DOHH2 (cell line): ENCODE data around the gene FADS3.

Experiments
- CTCF ChIP-seq: fragments of 200-600 bp; sonication (generic); IDR thresholded peaks from one replicate; pipeline ENCODE4 v1.5.1; 2014; ENCODE audit warnings: antibody characterized with exemption, mild to moderate bottlenecking, low read depth, low read length; ENCODE audit not compliant: poor library complexity, severe bottlenecking
- EZH2phosphoT487 ChIP-seq: fragments of 200-600 bp; sonication (generic); IDR thresholded peaks from 2 replicates; pipeline ENCODE4 v1.6.1; 2017; ENCODE audit warnings: borderline replicate concordance, mild to moderate bottlenecking, antibody characterized with exemption, low read length, moderate library complexity, mixed read lengths

- TF ChIP-seq CTCF (no peak), EZH2phosphoT487 (no peak)
Measured at GRCh38 chr11:61912991-61913698, 21.8 kb upstream of the FADS3 start.
